Stimulated activated CD8-positive, alpha-beta memory T cell treated with anti-CD3 and anti-CD28 coated beads, Interleukin-2, amount 100 ng/mL, for 1 hour (primary cell): ENCODE results near the gene C15orf61.
A peak's percentile ranks its signal among the peaks of the same experiment; 100 is the strongest.

Source experiments
- DNase-seq, 2 donors: peaks; one replicate each; pipeline ENCODE4 v3.0.0-alpha.2; 2020; ENCODE audit warnings: low read depth in 2 of 2

The C15orf61 gene

DNA sequence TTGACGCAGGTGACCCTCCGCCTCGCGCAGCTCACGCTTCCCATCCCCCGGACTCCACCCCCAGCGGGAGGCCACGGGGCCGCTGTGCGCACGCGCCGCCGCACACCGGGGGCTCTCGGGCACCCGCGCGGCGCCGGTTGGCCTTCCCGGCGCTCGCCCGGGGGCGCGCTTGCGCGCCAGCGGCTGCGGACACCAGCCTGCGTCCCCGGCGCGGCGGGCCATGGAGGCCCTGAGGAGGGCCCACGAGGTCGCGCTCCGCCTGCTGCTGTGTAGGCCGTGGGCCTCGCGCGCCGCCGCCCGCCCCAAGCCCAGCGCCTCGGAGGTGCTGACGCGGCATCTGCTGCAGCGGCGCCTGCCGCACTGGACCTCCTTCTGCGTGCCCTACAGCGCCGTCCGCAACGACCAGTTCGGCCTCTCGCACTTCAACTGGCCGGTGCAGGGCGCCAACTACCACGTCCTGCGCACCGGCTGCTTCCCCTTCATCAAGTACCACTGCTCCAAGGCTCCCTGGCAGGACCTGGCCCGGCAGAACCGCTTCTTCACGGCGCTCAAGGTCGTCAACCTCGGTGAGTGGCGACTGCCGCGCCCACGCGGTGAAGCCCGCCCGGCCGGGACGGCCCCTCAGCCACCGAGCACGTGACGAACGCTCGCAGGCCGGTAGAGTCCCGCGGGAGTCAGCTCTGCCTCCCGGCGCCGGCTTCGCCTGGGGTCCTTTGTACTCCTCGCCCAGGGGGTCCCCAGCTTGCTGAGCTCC is at the start of gene C15orf61:
TSS of gene C15orf61 (plus strand) at position 103 of the 754 bp plus-strand sequence. CDS start at position 221, 118 bp downstream.
- peak; percentile 66 to 69 for DNase-seq

DNA sequence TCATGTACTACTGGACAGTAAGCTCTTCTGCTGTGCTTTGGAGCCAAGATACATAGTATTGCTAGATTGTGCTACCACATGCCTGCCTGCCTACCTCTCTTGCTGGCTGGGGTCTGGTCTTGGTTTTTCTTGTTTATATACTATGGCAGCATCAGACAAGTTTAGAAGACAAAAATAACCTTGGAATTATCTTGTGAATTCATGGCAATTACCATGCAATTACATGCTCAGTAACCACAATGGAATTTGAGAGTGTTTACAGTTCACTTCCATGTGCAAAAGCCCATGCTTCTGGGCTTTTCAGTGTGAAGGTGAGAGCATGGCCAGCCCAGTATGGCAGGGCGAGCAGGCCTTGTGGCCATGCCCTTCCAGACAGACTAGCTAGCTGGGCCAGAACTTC is 48.0 kb upstream of the C15orf61 start:
- no peak for DNase-seq

DNA sequence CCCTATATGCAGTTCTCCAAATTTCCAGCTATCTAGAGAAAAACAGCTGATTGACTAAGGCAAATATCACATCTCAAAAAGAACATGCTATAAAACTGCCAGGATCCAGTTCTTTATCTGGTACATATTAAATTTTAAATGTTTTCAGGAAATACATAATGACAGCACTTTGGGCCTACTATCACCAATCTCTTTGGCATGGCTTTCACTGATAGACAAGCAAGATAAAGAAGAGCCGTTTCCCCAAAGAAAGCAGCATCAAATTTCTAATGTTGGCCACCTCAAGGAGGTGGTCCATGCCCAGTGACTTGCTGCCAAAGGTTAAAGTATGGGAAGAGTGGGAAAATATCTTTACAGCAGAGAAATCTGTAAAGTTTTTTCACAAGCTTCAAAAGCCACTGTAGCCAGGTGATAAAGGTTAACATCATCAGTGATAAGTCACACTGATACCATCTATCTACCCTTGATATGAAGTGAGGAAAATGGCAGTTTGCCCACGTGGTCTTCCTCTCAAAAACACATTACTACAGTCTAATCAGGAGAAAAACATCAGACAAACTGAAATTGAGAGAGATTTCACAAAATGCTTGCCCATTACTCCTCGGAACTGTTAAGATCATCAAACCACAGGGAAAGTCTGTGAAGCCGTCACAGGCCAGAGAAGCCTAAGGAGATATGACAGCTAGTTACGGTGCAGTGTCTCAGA is 46.4 kb upstream of the C15orf61 start:
- no peak for DNase-seq

DNA sequence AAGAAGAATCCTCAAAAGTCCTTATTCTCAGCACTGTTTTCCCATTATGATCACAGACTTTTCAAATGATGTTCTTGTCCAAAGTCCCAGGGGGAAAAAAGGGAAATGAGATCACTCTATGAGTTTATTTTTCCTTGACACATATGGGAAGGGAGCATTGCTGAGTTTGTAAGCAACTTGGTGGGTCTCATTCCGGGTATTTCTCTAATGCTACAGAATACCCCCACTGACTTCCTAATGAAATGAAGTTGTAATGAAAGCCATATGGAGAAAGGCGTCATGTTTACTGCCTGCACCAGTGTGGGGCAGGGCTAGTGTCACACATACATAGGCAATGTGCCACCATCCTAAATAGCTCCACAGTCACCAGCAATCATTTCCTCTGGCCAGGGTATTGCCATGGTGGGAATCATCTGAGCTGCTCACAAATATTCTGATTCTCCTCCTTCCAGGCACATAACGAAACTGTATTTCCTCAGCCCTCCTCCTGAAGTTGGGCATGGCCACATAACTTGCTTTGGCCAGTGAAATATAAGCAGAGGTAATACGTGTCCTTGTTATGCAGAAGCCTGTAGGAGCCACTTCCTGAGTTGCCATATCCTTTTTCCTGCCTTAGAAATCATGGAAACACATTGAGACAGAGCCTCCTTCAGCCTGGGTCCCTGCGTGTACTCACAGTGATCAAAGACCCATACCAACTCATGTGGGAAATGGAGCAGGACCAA is 41.0 kb upstream of the C15orf61 start:
- no peak for DNase-seq

DNA sequence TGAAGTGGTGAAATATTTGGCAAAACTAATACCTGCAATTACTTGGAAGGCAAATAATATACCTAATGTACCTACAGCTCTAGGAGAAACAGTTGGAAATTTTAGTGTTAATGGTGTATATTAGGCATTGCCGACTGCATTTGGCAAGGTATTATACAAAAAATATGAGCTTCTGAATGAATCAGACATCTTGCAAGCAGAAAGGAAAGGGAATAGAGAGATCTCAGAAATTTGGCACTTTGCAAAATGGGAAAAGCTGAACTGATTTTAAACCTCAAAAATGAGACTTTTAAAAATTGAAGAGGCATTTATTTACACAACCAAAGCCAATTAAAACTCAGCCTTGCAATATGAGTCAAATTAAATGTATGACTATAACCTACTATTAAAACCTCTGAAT is 40.2 kb upstream of the C15orf61 start:
- no peak for DNase-seq

DNA sequence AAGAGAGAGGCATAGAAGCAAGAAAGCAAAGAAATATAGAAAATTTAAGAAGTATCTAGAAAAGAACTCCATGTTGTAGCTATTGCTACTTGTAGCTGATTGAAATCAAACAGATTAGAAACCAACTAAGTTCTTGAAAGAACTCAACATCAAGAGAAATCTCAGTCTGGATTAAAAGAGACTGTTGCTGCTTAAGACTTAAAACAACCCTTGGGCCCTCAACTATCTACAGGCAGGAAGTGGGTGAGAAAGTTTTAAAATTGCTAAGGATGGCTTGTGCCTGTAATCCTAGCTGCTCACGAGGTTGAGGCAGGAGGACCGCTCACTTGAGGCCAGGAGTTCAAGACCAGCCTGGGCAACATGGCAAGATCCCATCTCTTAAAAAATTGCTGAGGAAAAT is 39.3 kb upstream of the C15orf61 start:
- DNase-seq = no peak

DNA sequence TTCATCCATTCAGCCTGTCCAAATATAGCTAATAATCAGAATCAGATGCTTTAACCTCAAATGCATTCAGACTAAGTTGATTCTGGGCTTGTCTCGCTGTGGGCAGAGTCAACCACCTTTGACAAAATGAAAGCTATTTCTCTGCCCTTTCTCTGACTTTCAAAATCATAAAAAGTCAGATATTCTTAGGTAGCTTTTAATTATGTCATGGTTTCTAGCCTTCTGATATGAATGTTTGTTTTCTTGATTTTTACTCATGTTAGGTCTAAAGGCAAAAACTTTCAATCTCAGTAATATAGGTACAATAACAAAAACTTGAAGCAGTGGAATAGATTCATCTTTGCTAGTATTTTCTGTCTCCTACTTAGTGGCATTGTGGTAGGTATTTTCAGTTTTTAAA is 25.3 kb upstream of the C15orf61 start:
- DNase-seq = no peak

DNA sequence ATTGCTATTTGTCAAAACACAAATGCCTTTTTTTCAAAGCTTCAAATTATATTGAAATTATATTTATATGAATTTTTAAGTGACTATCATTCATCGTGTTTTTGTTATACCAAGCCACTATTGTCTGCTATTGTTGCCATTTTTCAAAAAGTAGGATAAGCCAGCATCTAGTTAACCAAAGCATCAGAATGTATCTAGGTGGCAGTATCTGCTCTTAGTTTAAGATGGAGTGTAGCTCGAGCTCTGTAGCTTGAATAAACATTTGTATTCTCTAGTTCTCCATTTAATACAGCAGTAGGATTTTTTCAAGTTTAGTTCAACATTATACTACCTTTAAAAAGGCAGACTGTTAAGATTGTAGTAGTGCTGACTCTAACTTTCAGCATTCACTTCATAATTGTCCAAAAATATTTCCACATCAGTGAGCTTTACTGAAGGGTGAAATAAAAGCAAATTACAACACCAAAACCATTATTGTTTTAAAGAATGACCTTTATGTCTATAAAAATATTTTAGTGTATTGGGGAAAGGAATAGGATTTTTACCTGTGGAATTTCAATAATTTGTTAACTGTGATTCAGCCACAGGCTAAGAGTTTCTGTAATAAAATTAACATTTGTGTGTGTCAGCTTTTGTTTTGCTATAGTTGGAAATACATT is 19.6 kb upstream of the C15orf61 start:
- DNase-seq = no peak

DNA sequence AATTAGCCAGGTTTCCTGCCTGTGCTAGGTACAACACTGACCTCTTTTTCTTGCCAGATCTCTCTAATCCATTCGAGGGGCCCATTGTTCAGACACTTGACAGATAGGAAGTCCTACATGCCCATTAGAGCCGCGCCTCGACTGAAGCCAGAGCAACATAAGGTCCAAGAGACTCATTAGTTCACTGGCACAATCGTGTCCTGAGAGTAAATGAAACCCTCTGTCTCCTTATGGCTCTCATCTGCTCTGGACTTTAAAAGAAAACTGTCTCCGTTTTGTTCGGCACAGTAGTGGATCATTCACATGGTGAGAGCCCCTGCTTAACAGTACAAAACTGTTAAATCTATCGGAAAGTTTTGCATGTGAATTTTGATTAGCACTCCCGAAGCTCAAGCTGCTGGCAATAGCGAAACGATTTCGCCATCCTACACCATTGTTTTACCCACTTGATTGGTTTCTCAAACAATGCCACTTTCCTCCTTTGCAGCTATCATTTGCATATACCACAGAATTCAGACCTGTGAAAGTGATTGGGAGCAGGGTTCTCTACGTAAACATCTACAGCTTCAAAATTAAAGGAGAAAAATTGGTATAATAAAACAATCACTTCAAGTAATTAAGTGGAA is 19.0 kb upstream of the C15orf61 start:
- DNase-seq = no peak

DNA sequence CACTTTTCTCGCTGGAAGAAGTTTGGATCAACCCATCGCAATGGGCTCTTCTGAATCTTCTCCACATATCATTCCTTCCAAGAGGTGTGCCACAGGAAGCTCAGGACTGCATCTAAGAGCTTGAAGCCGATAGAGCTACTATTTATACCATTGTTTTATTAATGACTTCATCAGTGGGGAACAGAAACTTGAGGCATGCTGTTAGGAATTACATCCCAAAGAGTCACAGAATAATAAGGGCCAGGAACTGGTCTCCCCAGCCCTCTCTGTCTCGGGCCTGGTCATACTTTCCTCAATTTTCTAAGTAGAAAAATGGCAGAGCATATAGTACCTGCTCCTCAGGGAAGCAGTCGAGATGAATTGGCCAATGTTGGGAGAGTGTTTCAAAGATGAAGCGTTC is 16.9 kb upstream of the C15orf61 start:
- DNase-seq = no peak

DNA sequence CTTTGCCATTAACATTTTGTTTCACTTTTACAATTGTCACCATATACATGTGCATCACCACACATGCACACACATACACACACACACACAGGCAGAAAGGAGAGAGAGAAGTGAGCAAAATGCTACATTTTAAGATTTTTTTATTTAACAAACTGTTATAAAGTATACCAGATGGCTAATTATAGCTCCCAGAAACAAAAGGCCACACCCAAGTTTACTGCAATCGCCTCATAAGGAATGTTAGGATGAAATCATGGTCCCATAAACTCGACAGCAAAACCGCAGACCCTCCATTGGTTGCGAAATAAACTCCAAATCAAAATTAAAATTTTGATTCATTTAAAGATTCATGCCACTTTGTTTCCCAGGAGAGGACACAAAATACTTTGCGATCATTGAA is 16.1 kb upstream of the C15orf61 start:
- DNase-seq = no peak

DNA sequence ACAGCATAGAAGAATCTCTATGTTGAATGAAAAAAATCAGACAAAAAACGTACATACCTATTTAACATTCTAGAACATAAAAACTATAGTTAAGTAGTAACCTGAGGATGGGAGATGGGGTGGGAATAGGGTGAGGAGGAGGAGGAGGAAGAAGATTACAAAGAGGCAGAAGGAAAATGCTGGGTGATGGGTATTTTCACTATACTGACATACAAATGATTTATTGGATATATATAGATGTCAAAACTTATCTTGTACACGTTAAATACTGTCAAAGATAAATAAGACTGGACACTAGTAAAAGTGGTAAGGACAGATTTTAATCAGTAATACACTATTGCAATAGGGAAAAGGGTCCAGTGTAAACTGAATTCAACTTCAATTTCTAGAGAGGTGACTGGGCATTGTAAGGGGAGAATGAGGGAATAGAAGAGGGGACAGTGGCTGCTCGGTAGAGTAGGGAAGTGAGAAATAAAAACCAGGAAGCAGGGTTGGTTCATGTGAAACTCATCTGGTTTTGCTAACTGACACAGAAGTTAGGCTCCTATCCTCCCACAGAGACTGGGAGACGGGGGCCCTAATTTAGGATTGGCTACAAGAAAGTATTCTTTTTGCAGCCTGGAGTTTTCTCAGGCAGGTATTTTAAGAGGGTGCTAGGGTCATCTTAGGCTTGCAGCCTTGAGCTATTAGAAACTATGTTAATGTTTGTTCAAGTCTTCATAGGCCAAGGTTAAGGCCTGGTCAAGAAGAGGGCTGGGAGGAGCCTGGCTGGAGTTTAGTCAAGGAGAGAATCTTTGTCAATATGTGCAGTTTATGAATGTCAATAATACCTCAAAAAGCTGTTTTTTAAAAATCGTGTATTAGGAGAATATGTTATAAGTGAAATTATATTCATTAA is 15.0 kb upstream of the C15orf61 start:
- DNase-seq = no peak

DNA sequence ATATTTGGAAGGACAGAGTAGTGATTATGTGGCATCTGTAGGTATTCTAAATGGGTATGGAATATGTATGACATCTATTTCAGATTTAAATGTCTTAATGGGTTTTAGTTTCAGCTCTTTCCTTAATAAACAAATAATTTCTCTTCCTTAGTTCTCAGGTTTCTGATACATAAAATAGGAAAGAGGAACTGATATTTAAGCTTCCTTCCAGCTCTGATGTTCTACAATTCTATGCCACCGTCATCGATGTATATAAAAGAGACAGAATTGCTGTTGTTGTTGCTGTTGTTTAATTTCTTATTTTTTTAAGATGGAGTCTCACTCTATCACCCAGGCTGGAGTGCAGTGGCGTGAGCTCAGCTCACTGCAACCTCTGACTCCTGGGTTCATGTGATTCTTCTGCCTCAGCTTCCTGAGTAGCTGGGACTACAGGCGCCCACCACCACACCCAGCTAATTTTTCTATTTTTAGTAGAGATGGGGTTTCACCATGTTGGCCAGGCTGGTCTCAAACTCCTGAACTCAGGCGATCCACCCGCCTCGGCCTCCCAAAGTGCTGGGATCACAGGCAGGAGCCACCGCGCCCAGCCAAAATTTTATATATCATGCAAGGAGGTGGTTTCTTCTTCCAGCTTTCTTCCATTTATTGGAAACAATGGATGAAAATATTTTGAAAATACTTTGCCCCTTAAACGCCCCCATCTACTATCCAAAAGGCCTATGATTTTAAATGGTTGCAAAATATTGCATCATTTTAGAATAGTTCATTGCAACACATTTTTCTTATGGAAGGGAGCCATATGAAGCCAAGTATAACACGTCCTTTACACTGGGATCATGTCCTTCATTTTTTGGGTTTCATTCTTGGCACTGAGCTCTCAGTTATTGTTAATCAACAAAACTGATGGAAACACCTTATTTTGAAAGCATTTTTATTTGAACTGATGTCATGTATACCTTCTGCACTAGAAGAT is 13.9 kb upstream of the C15orf61 start:
- DNase-seq = no peak

DNA sequence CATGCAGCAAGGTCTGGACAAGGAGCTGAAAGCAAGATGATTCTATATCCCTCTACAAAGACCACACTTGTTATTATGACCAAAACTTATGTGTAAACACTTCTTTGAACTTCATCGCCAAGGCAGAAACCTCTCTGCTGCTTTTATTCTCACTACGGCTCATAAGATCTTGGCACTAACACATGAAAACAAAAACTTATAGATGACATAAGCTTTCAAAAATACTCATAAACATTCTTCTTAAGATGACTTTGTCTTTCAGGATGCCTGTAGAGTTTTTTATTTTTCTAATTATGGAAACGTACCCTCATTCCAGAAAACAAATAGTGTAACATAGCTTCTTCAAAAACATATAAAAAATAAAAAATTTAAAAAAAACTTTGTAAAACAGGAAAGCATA is 12.5 kb upstream of the C15orf61 start:
- DNase-seq = no peak

DNA sequence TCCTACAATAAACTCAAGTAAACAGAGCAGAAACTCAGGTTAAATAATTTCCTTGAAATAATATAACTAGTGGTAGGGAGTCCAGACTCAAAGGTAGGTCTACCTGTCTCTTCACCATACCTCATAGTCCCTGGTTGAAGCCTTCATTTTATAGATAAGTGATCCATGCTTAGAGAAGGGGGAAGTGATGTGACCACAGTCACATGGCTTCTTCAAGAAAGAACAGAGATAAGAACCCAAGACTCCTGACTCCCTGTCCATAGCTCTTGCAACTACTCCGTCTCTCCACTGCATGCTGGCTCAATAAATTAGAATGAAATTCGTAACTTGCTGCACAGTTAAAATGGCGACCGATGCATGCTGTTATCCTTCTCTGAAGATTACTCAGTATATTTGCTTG is 11.0 kb upstream of the C15orf61 start:
- DNase-seq = no peak

DNA sequence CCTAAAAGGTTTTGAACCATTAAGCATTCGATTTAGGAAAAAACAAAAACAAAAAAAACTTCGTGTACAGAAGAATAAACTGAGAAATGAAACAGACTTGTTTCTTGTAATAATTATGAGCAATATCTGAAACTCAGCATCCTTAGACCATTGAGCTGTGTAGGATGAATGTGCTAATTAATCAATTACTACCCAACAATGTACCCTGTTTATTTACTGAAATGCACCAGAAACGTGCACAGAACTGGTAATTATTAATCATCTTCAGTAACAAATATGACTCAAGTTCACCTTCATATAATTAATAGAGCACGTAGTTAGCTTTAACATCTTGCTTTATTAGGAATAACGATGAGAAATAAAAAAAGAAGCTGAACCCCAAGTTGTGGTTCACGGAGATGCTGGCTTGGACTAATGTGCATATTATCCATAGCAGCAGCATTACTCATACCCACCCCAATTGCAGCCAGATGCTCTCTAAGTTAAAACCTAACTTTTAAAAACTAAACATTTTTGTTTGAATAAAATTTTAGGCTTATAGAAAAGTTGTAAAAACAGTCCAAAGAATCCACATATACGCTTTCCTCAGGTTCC is 10.2 kb upstream of the C15orf61 start:
- DNase-seq = no peak

DNA sequence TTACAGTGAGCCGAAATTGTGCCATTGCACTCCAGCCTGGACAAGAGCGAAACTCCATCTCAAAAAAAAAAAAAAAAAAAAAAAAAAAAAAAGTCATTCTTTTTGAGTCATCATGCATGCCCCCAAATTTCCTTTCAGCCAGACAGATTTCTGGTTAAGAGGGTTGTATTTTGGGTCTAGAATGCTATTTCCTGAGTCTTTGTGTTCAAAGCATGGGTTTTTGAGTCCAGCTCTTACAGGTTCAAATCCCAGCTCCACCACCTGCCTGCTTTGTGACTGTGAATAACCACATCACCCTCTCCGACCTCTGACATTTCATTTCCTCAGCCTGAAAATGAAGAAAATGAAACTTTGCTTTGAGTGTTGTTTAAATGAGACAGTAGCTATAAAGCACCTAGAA is 9.3 kb upstream of the C15orf61 start:
- DNase-seq = no peak

DNA sequence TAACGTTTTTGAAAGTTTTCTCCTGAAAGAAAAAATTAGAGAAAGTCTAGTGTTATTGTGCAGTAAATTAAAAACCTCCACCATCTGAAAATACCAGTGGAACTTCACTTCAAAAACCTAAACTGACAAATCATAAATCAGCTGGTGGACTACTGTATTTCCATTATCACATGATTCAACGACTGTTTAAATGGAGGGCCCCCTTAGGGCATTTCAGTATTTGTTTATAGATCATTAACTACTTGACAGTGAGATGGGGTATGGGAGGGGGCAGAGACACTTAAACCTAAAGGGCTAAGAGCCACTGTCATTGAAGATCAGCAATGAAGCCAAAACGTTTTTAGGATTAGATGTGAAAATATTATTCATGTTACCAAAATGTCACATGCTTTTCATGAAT is 8.8 kb upstream of the C15orf61 start:
- DNase-seq = no peak
